ENCODE data around the gene CTSV.
A peak's percentile ranks its signal among the peaks of the same experiment; 100 is the strongest.
"Not testable (repeated sequence)": the region's sequence is repeated elsewhere in the genome, so short reads cannot be mapped to it uniquely, and the experiment has no call there.

Gene CTSV

DNA sequence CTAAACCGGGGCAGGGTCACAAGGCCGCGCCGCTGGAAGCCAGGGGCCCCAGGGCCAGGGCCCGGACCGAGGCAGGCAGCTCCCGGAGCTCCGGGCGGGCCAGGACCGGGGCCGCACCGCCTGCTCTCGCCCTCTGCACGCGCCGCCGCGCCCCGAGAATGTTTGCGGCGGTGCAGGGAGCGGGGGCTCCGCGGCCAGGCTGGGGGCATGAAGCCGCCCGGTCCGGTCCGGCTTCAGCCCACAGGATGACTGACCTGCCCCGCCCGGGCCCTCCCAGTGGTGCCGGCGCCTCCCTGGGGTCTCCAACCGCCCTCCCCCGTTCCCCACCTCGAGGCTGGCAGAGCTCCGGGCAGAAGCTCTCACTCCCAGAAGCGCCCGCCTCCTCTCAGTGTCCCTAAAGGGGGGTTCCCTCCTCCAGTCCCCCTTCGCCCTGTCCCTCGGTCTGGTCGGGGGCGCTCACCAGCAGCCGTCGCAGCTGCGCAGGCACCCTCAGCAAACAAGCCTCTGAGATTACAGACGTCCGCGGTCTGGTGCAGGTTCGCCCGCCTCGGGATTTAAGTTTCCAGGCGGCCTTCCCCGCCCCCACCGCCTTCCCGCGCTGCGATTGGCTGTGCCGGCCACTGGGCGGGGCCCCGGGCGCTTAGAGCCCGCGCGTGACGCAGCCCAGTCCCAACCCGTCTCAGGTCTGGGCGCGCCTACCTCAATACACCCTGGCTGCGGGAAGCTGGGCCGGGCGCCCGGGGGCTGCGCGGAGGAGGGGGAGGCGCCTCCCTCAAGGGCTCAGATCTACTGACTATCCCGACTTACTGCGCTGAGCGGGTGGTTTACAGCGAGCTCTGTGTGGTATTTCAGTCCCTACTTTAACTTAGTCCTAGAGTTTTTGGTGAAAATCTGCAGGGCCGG is at the start of gene CTSV:
CTSV (minus strand) TSS at position 532 of the 903 bp plus-strand sequence. CDS start 1,099 bp downstream, outside the sequence.
- peak; percentile 80 to 81 for DNase-seq

DNA sequence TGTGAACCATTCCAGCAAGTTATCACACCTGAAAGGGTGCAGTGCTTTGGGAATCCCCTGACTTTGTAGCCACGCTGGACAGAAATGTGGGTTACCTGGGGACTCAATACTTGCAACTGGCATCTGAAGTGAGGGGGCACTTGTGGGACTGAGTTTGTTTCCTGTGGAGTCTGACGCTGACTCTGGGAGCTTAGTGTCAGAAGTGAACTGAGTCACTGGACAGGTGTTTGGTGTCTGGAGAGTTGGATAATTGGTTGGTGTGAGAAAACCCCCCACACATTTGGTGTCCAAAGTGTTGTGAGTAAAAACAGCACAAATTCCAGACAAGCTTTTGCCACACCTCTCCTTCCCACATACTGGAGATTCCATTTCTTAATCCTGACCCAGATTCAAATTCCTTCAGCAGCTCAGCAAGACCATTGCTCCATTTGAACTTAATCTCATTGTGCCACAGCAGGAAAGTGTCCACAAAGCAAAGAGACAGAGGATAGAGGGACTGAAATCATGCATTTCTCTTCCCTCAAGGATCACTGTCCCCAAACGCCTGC is 48.8 kb upstream of the CTSV start:
- DNase-seq: not testable (repeated sequence)

GRCh38 chr9:97084562-97084991 is 45.6 kb upstream of the CTSV start:
- DNase-seq: not testable (repeated sequence)

- no peak for DNase-seq
These were observed 39.4 kb upstream of the CTSV start for GRCh38 chr9:97078362-97078761.

- DNase-seq: no peak
These were observed 38.7 kb upstream of the CTSV start for GRCh38 chr9:97077452-97078295.

- DNase-seq: not testable (repeated sequence)
These were observed 37.9 kb upstream of the CTSV start for GRCh38 chr9:97076731-97077451.

GRCh38 chr9:97076238-97076637 is 37.3 kb upstream of the CTSV start:
- DNase-seq: no peak

- DNase-seq: no peak
These were observed 36.5 kb upstream of the CTSV start for GRCh38 chr9:97075289-97075985.

DNA sequence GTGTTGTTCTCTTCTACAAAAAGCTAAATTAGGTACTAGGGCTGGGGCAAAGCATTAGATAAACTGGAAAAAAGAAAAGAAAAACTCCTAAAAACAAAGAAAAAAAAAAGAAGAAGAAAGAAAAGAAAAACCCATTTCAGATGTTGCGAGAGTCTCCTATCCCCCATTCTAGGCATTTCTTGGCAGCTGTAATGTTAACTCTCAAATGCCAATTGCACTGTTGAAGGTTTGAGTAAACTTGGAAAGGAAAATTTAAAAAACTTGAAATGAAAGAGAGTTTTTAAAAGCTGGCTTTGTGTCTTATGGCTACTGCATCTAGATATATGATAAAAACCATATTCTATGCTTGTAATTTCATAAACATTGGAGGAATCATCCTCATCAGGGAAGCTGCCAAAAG is 34.6 kb upstream of the CTSV start:
- DNase-seq: no peak

GRCh38 chr9:97072285-97072776 is 33.4 kb upstream of the CTSV start:
- DNase-seq: no peak

GRCh38 chr9:97070325-97070724 is 31.4 kb upstream of the CTSV start:
- not testable (repeated sequence) for DNase-seq

GRCh38 chr9:97067490-97067889 is 28.5 kb upstream of the CTSV start:
- DNase-seq: no peak

- DNase-seq: no peak
These were observed 25.2 kb upstream of the CTSV start for GRCh38 chr9:97064176-97064575.

DNA sequence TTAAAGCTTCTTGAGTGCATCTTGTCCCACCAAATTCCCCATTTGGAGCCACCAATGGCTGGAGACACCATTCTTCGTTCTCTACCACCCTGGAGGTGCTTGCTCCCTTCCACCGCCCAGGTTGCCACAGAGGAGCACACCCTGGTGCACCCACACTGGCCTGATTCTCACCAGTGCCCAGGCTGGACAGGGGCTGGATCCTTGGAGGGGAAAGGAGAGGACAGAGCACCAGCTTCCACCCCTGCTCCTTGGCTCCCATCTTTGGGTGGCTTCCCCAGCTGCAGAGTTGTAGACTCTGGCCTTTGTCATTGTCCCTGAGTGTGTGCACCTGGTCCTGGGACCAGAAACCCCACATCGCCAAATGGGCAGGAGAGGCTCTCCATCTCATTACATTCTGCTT is 21.9 kb upstream of the CTSV start:
- DNase-seq: no peak

GRCh38 chr9:97059626-97060025 is 20.7 kb upstream of the CTSV start:
- no peak for DNase-seq

DNA sequence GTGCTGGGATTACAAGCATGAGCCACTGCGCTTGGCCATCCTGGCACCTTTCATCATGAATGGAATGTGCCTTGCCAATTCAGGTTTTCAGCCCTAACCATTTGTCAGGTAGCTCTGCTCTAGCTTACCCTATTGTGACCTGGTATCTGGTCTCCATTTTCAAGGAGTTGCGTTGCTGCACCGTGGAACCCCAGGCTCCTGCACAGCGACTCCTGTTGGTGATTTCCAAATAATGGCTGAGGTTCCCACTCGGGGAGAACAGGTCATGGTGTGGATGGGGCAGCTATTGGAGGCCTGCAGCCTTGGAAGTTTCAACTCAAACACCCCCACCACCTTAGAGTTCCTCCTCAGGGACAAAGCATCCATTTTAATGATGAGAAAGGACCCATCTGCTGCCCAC is 18.7 kb upstream of the CTSV start:
- DNase-seq: no peak

- DNase-seq: not testable (repeated sequence)
These were observed 16.9 kb upstream of the CTSV start for GRCh38 chr9:97055891-97056290.

DNA sequence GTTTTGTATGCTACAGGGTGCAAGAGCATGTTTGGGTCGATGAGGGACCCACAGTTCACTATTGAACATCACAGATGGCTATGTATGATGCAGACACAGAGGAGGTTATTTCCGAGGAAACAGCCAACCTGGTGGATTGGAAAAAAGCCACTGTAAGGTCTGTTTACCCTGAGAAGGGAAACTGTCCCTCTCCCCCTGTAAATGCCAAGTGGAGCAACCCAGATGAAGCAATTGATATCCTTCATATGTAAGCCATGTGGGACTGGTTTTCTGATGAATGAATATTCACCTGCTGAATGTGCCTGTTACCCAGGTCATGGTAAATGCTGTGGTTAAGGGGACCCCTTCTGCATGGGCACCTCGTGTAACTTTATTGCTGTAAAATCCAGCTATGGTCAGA is 14.8 kb upstream of the CTSV start:
- DNase-seq: no peak

GRCh38 chr9:97052735-97053134 is 13.8 kb upstream of the CTSV start:
- DNase-seq: no peak

DNA sequence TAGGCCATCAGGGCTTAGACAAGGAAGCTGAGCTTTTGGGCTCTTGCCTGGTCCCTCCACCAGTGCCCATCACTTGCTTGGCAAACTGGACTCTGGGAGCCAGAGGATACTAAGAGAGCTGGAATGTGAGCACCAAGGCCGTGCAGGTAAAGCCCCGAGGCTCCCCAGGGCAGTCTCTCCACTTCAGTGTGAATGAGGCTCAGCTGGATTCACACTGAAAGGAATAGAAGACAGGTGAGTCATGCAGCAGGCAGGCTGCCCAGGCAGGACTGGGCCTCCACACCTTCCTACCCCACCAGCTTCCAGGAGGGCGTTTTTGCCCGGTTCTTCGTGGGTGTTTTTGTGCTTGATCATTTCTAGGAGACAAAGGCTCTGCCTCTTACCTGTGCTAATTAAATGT is 7.3 kb upstream of the CTSV start:
- no peak for DNase-seq

DNA sequence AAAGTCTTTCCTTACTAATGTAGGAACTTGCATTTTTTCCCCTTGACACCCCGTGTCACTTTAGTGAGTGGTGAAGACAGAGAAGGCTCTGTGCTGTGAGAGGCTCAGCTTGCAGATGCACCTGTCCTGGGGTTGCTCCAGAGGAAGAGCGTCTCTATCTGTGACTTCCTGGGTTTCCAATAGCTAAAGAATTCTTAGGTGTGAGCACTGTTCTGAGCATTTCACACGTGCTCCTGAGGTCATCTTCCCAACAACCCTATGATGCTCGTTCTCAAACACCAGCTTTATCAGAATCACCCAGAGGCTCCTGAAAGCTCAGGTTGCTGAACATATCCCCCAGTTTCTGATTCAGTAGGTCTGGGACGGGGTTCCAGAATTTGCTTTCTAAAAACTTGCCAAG is 6.4 kb upstream of the CTSV start:
- no peak for DNase-seq

DNA sequence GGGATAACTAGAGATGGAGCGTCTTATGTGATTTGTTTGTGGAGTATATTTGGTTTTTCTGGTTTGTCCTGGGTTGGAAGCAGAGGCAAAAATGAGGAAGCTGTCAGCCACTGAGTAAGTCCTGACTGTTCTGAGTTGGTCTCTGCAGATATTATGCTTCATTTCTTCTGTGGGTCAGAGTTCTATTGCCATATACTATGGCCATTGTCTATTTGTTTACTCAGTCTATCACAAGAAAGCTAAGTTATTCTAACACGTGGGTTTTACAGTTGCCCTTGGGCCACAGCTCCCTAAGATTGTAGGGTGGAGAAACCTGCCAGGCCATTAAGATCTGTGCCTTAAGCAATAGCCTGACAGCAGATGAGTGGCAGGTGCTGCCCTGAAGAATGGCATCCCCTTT is 3.0 kb upstream of the CTSV start:
- no peak for DNase-seq

All from stimulated activated CD4-positive, alpha-beta T cell treated with anti-CD3 and anti-CD28 coated beads, Interleukin-4, amount 100 ng/mL, for 4 hours (primary cell).